HUDEP-2 (cell line): ENCODE data around the gene NCAM1.

Experiments used
- DNase-seq, 76 experiments: peaks; one replicate each; lab custom pipeline; 2025; ENCODE audit not compliant: unreplicated experiment in 76 of 76; lab: John Stamatoyannopoulos, UW

NCAM1 gene

GRCh38 chr11:112967082-112967481 lies 5.9 kb downstream of the NCAM1 start:
- no peak for DNase-seq

GRCh38 chr11:112968941-112969713 lies 7.9 kb downstream of the NCAM1 start:
- DNase-seq, result no peak

GRCh38 chr11:112971195-112971594 lies 10.0 kb downstream of the NCAM1 start:
- no peak for DNase-seq

- no peak for DNase-seq
Measured at GRCh38 chr11:112971827-112972226, 10.6 kb downstream of the NCAM1 start.

GRCh38 chr11:112972399-112973145 lies 11.4 kb downstream of the NCAM1 start:
- DNase-seq, result no peak

- no peak for DNase-seq
Measured at GRCh38 chr11:112975051-112975450, 13.8 kb downstream of the NCAM1 start.

GRCh38 chr11:112975493-112975892 lies 14.3 kb downstream of the NCAM1 start:
- DNase-seq, result no peak

- no peak for DNase-seq
Measured at GRCh38 chr11:112977755-112978154, 16.5 kb downstream of the NCAM1 start.

- no peak for DNase-seq
Measured at GRCh38 chr11:112983887-112984286, 22.7 kb downstream of the NCAM1 start.

- no peak for DNase-seq
Measured at GRCh38 chr11:112989198-112989597, 28.0 kb downstream of the NCAM1 start.

- no peak for DNase-seq
Measured at GRCh38 chr11:112993808-112994207, 32.6 kb downstream of the NCAM1 start.

- no peak for DNase-seq
Measured at GRCh38 chr11:112995423-112996090, 34.3 kb downstream of the NCAM1 start.

- DNase-seq, result no peak
Measured at GRCh38 chr11:112996994-112997393, 35.8 kb downstream of the NCAM1 start.

- no peak for DNase-seq
Measured at GRCh38 chr11:112997857-112998466, 36.7 kb downstream of the NCAM1 start.

GRCh38 chr11:112999520-112999919 lies 38.3 kb downstream of the NCAM1 start:
- no peak for DNase-seq

- DNase-seq, result no peak
Measured at GRCh38 chr11:113001709-113002108, 40.5 kb downstream of the NCAM1 start.

GRCh38 chr11:113006896-113007445 lies 45.8 kb downstream of the NCAM1 start:
- DNase-seq, result no peak

- DNase-seq, result no peak
Measured at GRCh38 chr11:113014262-113015097, 53.3 kb downstream of the NCAM1 start.

GRCh38 chr11:113015098-113015455 lies 53.9 kb downstream of the NCAM1 start:
- DNase-seq, result no peak

GRCh38 chr11:113016905-113017304 lies 55.7 kb downstream of the NCAM1 start:
- no peak for DNase-seq
